H1 (cell line): ENCODE data around the gene EXTL1. TPM values are rescaled to one million over a fixed set of nuclear protein-coding genes. Genes with fewer than 3 reads are reported as not detected.

Source experiments
- E2F6 ChIP-seq: IDR thresholded peaks from 2 replicates; pipeline ENCODE4 v1.6.1; 2012; ENCODE audit warnings: inconsistent platforms
- polyA plus RNA-seq, 7 experiments: library from polyadenylated mRNA; depleted of rRNA in 3 of 7; stranded (reverse) in 5 of 7; unstranded in 2 of 7; fragments of >200 nt in 5 of 7; fragments of 200-250 nt in 2 of 7; gene quantifications; 1 replicate in 5 of 7; 2 replicates in 1 of 7; 4 replicates in 1 of 7; pipeline versions ENCODE4 v1.2.1 to v1.2.3, GENCODE V29; 2011 to 2013; ENCODE audit warnings: missing spikeins in 2 of 7, mixed read lengths in 2 of 7
- total RNA-seq: library from RNA; stranded (reverse); fragmentation: NEBNext Ultra II Directional; extraction: Animal tissue kit (Norgen Biotek cat#: 25700); gene quantifications from 2 replicates; pipeline ENCODE4 v1.2.1, GENCODE V29; 2021

The EXTL1 gene
- total and polyA plus RNA-seq, 2 of the 8 experiments (the other 6 are each of a cell fraction or from before 2014, with no cell fraction given), result 0.89 to 1.2 TPM

- TF ChIP-seq E2F6, result no peak
Measured at GRCh38 chr1:25973610-25974321, 47.8 kb upstream of the EXTL1 start (continued).
